Right atrium auricular region (tissue), 2 donors: ENCODE data around the gene CD22. TPM values are rescaled to one million over a fixed set of nuclear protein-coding genes. Genes with fewer than 3 reads are reported as not detected.

Experiments
- DNase-seq: peaks from one replicate; pipeline ENCODE4 v3.0.0-alpha.2; 2019; ENCODE audit warnings: low spot score
- H3K27ac ChIP-seq, 2 donors: fragments of 200-600 bp; sonication (generic); 1 replicate in 1 of 2; 2 replicates in 1 of 2; pipeline ENCODE4 v1.5.1; 2016 to 2019
- H3K27me3 ChIP-seq, 2 donors: fragments of 200-600 bp; sonication (generic); one replicate each; pipeline versions ENCODE4 v1.5.1 to v1.6.0; 2017 to 2019
- H3K36me3 ChIP-seq: fragments of 200-600 bp; sonication (generic); one replicate; pipeline ENCODE4 v1.5.1; 2016
- H3K4me1 ChIP-seq, 2 donors: fragments of 200-600 bp; sonication (generic); one replicate each; pipeline versions ENCODE4 v1.5.1 to v1.6.0; 2017 to 2019
- H3K4me3 ChIP-seq, 2 donors: fragments of 200-600 bp; sonication (generic); 1 replicate in 1 of 2; 2 replicates in 1 of 2; pipeline ENCODE4 v1.5.1; 2017 to 2019; ENCODE audit warnings: mild to moderate bottlenecking in 1 of 2, moderate library complexity in 1 of 2
- H3K9me3 ChIP-seq, 2 donors: fragments of 200-600 bp; sonication (generic); one replicate each; pipeline ENCODE4 v1.5.1; 2019
- CTCF ChIP-seq, 2 donors: fragments of 200-600 bp; sonication (generic); IDR thresholded peaks; one replicate each; pipeline ENCODE4 v1.5.1; 2019; ENCODE audit warnings: antibody characterized with exemption in 2 of 2
- total RNA-seq, 2 donors: library from RNA; depleted of rRNA; stranded (reverse); fragments of >200 nt; gene quantifications; one replicate each; pipeline ENCODE4 v1.1.0, GENCODE V29; 2016

Gene CD22
- total RNA-seq, 2 donors from 2014 or later, result 1.4 TPM; not detected in 1

GRCh38 chr19:35346193-35347052, 17.4 kb downstream of the CD22 start:
- H3K4me3 ChIP-seq, result no peak overlapping the region
- H3K9me3 ChIP-seq, result no peaks in the 10 kb centered on the region
- TF ChIP-seq CTCF (IDR thresholded peaks at IDR 0.05), result no peak
- DNase-seq, result no peak
- H3K36me3 ChIP-seq, result no peaks in the 10 kb centered on the region
- no peaks in the 10 kb centered on the region for H3K4me1 ChIP-seq
- H3K27ac ChIP-seq, result no peak overlapping the region
- H3K27me3 ChIP-seq, result no peaks in the 10 kb centered on the region

- Histone ChIP-seq H3K27ac (no peak within 1 kb of the TSS), H3K4me3 (no peak within 1 kb of the TSS), H3K36me3 (no peaks in the 10 kb centered on the region), H3K27me3 (no peaks in the 10 kb centered on the region), H3K9me3 (no peaks in the 10 kb centered on the region), H3K4me1 (no peaks in the 10 kb centered on the region)
- no peak for DNase-seq
- no peak for TF ChIP-seq CTCF (IDR thresholded peaks at IDR 0.05)
Measured at GRCh38 chr19:35347171-35347929, 18.4 kb downstream of the CD22 start, which contains the start of gene FFAR1. Gene FFAR1, plus strand, starts transcription at chr19:35347902. Its CDS starts 3,650 bp downstream, at chr19:35351552.

DNA sequence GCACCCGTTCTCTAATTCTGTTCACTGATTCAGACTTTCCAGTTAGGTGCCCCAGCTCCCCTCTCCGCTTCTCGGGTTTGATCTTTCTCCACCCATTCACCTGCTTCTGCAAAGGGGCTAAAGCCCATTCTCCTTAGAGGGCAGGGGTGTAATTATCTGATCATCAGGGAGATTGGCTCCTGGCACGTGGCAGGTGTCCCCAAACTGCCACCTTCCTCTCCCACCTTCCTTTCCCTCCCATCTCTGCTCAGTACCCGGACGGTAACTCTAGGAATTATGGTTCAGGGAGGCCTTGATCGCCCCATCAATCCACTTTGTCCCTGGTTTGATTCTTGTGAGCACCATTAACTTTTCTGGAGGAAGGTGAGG, 18.9 kb downstream of the CD22 start:
- Histone ChIP-seq H3K27ac (no peak overlapping the region), H3K27me3 (no peaks in the 10 kb centered on the region), H3K9me3 (no peaks in the 10 kb centered on the region), H3K36me3 (no peaks in the 10 kb centered on the region), H3K4me3 (no peak overlapping the region), H3K4me1 (no peaks in the 10 kb centered on the region)
- DNase-seq, result no peak
- TF ChIP-seq CTCF (IDR thresholded peaks at IDR 0.05), result no peak

- DNase-seq, result no peak
- TF ChIP-seq CTCF (IDR thresholded peaks at IDR 0.05), result no peak
- H3K4me1 ChIP-seq, result no peaks in the 10 kb centered on the region
- no peaks in the 10 kb centered on the region for H3K27me3 ChIP-seq
- H3K9me3 ChIP-seq, result no peaks in the 10 kb centered on the region
- no peak overlapping the region for H3K4me3 ChIP-seq
- no peak overlapping the region for H3K27ac ChIP-seq
- no peaks in the 10 kb centered on the region for H3K36me3 ChIP-seq
Measured at GRCh38 chr19:35348911-35349611, 20.1 kb downstream of the CD22 start.

DNA sequence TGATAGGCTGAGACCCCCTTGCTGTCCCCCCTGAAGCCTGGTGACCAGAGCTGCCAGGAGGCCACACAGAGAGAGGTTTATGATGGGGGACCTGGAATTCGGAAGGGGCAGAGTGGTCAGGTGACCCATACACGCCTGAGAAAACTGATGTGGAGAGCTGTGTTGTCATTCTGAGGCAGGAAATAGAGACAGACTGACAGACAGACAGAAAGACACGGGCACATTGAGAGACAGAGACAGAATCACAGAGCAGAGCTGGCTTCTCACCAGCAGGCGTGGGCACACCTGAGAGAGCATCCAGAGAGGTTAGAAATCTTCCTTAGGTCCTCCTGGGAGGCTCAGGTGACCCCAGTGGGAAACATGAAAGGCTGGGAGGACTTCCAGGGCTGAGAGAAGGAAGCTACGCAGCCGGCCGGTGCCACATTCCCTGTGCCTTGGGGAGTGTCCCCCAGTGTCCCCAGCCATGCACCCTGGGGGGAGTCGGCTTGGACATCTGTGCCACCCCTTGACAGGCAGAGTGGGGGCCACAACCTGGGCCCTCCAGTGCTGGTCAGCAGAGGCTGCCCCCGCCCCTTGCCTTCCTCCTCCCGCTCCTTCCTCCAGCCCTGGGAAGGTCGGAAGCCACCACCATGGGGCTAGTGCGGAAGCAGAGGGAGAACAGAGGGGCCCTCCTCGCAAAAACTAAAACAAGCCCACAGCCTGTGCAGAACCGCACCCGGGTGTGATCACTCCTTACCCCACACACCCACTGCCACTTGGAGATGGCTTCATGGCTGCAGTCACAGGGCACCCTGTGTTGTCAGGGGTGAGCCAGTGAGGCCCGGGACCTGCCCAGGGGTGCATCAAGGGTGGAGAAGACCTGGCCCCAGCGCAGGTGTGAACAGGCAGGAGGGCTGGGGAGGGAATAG, 20.9 kb downstream of the CD22 start:
- no peak for TF ChIP-seq CTCF (IDR thresholded peaks at IDR 0.05)

More for the DNA sequence above, 20.9 kb downstream of the CD22 start:
- no peaks in the 10 kb centered on the region for H3K36me3 ChIP-seq
- H3K9me3 ChIP-seq, result no peaks in the 10 kb centered on the region
- no peaks in the 10 kb centered on the region for H3K4me1 ChIP-seq
- no peak for DNase-seq
- H3K4me3 ChIP-seq, result no peak overlapping the region
- no peaks in the 10 kb centered on the region for H3K27me3 ChIP-seq
- H3K27ac ChIP-seq, result no peak overlapping the region
